Stimulated activated CD8-positive, alpha-beta memory T cell treated with anti-CD3 and anti-CD28 coated beads, Interleukin-15, amount 100 ng/mL, for 4 hours (primary cell): ENCODE data around the gene SEPTIN7.
"Not testable (repeated sequence)": the region's sequence is repeated elsewhere in the genome, so short reads cannot be mapped to it uniquely, and the experiment has no call there.

Experiments
- DNase-seq, 2 donors: peaks; one replicate each; pipeline ENCODE4 v3.0.0-alpha.2; 2020; ENCODE audit warnings: low read depth in 2 of 2

Gene SEPTIN7

DNA sequence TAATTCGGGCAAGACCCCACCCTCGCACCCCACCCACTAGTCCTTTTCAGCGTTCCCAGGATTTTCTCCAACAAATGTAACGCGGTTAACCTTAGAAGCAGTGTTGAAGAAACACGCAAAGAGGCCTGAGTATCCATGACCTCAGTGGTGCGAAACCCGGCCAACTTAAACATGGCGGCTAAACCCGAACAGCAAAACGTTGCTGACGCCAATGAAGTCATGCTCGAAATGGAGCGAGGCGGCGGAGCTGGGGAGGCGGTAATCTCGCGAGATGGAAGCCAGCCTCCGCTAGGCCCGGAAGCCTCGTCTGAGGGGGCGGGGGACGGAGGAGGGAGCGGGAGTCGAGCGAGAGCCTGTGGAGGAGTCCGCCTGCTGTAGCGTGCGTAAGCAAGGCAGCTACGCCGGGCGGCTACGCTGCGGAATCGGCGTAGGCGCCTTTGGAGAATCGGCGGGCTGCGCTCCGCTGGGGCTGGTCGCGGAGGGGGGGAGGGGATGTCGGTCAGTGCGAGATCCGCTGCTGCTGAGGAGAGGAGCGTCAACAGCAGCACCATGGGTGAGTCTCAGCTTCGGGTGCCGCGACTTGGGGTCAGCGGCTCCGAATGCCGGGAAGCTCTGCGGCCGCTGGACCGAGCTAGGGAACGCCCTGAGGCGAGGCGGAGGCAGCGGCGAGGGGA, at the start of gene SEPTIN7:
Gene SEPTIN7, plus strand, starts transcription at position 340 of the 674 bp plus-strand sequence. Its CDS starts 153 bp downstream, at position 493.
- DNase-seq, result peak; percentile 98 to 99

DNA sequence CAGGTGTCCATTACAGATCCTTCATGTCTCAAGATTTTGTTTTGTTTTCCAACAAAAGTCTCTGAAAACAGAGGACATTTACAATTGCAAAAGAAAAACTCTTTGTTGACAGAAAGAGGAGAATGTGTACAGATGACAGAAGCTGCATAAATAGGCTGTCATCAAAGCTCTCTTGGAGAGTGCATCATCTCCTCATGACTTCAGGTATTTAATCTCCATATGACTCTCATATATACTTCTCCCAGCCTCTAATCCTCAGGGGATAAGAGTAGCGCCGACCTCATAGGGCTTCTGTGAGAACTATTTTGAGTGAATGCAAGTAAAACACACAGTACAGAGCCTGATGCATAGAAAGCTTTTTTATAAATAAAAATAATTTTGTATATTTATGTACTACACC, 48.1 kb upstream of the SEPTIN7 start:
- DNase-seq, result no peak

DNA sequence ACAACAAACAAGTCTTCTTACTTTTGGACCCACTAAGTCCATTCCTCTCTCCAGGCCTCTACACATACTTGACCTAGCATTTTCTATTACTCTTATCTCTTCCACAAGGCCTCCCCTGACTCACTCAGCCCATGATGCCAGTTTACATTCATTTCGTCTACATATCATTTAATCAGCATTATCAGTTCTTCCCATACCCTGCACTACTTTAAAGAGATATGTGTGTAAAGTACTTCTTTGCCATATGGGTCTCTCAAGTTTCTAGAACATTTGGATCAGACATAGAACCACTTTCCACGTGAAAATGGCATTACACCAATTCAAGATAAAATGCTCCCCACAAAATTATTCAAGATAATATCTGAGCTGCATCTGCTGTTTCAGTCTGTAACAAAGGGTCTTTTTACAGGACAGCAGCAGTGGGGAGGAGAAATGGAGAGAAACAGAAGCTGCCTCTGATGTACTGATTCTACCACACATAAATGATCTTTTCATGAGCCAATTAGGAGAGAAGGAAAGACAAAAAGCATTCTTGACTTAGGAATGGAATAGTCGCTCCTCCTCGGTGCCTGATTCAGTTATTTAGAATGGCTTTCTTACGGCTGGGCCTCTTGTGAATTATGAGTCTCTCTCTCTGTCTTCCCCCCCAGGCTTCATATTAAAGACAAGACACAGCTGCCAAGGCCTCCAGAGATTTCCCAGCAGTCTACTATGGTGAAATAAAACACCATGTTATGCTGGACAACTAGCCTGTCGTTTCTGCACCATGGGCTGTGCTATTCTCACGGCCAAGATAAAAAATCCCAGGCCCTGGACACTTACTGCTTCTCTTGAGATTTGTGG, 46.9 kb upstream of the SEPTIN7 start:
- no peak for DNase-seq

DNA sequence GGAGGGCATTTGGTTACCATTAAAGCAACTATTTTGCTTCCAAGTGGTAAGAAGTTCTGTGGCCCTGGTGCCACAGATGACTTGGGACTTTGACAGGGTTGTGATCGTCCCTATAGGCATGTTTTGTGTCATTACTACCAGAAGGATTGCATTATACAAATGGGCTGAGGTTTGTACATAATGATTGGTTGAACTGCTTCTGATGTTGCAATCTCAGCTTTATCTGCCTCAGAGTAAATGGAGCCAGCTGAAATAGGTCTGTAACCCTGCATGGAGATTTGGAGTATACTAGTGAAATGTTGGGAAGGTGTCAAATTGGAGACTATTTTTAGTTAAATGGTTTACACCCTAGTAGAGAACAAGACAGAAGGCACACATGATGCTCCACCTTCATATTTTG, 46.1 kb upstream of the SEPTIN7 start:
- no peak for DNase-seq

DNA sequence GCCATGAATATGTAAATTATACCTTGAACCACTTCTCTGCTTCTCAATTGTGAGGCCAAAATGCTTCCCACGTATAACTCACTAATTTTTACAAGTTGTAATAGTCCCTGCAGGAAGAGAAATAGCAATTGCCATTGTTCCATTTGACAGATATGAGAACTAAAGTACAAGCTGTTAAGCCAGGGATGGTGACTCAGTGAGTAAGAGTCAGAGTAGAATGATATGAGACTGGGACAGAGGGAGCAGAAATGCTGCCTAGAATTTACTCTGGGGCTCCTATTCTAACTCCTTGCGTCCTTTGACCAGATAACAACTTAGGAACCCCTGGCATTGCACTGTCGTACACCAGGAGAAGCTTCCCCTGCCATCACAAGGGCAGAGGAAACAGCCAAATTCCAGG, 45.1 kb upstream of the SEPTIN7 start:
- DNase-seq, result no peak

DNA sequence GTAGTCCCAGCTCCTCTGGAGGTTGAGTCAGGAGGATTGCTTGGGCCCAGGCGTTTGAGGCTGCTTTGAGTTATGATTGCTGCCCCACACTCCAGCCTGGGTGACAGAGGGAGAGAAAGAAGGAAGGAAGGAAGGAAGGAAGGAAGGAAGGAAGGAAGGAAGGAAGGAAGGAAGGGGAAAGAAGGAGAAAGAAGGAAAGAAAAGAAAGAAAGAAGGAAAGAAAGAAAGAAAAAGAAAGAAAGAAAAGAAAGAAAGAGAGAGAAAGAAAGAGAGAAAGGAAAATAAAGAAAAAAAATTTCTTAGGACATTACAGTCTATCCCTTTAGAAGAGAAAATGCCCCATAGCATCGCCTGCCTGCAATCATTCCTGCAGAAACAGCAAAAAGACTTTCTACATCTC, 44.4 kb upstream of the SEPTIN7 start:
- DNase-seq, result not testable (repeated sequence)

DNA sequence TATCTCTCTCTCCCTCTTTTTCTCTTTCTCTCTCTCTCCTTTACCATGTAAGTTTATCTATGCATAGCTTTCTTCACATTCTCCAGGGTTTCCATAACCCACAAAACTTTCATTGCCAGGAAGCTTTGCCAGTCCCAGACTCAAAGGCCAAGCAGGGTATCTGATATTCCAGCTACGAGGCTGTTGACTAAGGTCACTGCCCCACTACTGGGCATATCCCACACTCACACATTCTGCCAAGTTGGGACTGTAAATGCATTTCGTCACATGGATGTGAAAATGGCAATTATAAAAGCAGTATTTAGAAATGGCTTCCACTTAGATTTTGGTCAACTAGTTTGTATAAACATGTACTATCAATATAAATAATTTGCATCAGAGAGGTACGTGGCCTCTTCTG, 43.3 kb upstream of the SEPTIN7 start:
- no peak for DNase-seq

DNA sequence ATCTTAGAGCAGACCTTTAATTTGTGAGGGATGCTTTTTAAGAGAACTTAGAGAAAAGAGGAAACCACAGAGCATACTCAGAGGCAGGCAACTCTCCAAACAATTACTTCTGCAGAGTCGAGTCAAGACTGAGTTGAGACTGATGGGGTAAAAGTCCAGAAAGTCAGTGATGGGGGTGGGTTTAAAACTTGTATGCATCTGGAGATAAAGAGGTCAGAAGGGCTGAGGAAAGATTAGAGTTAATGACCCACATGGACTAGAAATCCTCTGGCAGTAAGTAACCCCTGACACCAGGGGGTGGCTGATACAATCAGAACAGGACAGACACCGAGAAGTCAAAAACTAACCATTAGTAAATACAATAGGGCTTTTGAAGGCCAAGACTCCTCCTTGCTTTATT, 42.4 kb upstream of the SEPTIN7 start:
- no peak for DNase-seq

DNA sequence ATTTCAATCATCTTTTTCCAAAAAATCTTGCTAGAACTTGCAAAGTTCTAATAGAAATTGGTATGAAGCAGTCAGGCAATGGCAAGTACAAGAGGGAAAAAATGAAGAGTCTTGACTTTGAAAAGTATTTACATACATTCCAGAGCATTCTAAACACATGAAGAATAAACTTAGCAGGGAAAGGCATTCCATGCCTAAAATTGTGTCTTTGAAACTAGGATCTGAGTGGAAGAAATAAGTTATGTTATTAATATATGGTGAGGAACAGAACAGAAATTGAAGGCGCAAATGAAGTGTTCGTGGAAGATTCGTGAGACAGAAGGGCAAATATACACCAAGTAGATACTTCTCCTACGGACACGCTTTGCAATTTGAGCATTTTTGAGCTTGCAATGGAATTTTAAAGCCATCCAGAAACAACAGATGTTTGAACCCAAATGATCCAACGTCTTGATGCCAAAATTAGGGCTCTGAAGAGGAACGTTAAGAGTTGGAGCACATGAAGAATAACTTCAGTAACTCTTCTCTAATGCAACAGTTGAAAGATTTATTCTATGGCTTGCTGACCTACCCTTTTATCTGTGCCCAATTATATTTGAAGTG, 40.6 kb upstream of the SEPTIN7 start:
- DNase-seq, result no peak

DNA sequence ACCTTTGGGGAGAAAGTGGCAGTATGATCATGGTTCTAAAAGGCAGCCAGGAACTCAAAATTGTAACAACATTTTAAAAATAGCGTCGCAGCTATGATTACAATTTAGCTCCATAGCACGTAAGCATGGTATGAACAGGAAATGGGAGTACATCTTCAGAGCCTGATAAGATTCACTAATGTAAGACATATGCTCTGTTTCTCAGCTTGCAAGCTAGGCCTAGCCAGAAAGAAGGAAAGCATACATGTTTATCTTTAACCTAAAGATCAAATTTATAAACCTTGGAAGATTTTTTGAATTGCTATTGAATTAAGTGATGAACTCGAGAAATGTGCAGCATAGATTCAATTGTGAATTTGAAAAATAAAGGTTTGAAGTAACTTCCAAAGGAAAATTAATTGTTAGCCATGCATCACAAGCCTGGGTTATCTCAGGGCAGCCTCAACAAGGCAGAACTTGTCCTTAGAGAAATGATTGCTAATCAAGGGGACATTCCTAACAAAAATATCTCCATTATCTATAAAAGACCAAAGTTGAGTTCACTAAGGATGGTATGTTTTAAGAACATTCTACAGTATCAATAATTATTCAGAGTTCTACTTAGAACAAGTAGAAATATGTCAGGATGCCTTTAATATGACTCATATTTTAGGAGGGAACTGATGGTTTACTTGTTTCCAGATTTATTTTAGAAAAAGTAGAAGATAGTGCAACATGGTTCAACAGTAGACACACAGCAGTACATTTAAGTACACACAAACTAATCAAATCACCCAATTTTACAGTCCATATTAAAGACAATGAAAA, 38.8 kb upstream of the SEPTIN7 start:
- DNase-seq, result no peak

DNA sequence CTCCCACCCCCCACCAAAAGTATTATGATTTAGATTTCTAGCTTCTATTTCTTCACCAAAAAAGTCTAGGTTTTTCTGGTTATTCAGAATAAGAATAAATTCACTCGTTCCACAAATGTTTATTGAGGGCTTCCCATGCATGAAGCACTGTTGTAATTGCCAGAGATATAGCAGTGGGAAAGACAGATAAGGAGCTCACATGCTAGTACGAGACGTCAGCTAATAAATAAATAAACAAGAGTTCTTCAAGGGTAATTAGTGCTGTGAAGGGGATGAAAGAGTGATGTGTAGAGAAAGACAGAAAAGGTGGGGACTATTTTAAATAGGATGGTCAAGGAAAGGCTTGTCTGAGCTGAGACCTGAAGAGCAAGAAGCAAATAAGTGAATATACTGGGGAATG, 38.1 kb upstream of the SEPTIN7 start:
- DNase-seq, result no peak

DNA sequence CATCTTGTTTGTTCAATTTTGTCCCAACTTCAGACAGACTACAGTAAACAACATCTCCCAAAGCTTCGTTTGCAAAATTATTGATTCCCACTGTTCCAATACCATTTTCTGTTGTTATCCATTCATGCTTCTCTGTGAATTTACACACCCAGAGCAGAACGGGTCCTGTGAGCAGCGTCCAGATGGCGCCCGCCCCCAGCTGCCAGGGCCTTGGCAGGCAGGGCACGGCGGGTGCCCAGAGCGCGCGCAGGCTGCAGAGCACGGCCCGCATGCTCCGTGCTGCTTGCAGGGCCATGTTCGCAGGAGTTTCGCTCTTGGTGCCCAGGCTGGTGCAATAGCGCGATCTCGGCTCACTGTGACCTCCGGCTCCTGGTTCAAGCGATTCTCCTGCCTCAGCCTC, 32.5 kb upstream of the SEPTIN7 start:
- DNase-seq, result no peak

DNA sequence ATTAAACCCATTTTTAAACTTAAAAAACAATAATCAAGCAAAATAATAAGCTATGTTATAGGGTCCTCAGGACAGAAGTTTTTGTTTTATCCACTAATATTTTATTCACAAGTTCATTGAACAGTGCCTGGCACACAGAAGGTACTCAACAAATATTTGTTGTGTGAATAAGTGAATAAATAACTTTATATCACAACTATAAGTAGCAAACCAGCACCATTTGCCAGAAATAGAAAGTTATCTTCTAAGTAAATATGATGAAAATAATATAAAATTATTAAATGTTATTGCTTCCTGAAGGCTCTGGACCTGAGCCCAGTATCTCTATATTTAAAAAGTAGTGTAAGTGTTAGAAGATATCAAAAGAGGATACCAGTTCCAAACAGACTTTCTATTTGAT, 29.1 kb upstream of the SEPTIN7 start:
- no peak for DNase-seq

DNA sequence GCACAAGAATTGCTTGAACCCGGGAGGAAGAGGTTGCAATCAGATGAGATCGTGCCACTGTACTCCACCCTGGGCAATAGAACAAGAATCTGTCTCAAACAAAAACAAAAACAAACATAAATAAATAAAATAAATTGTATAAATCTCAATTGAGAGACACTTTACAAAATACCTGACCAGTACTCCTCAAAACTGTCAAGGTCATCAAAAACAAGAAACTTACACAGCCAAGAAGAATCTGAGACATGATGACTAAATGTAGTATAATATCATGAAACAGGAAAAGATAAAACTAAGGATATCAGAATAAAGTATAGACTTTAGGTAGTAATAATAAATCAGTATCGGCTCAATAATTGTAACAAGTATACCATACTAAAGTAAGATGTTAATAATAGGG, 26.9 kb upstream of the SEPTIN7 start:
- DNase-seq, result no peak

DNA sequence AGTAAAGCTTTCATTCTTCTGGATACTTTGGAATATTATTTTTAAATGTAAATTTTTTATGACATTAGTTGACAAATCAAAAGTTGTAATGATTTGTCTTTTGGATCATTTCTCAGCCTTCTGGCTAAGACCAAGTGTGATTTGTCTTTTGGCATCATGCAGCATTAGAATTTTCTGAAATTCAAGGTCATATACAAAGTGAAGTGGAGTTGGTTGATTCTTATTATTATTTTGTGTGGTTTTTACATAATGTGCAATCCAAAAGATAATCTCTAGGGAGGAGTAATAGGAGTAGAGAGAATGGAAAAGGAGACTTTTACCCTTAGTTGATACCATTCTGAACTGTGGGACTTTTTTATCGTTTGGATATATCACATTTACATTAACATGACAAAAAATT, 24.2 kb upstream of the SEPTIN7 start:
- no peak for DNase-seq

DNA sequence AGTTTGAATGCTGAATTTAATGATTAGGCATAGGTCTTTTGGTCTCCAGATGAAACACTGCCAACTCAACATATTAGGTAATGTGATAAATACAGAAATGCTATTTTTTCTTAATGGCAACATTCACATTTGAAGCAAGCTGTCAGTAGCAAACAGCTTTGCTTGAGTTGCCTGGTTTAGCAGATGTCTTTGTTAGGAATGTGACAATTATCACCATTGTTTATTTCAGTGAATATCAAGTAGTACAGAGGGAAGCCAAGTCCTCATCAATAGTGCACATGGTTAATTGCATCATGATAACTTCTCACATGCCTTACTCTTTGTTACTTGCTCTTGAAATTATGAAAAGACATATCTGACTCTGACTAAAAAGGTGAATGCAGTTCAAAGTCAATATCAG, 23.7 kb upstream of the SEPTIN7 start:
- DNase-seq, result no peak

DNA sequence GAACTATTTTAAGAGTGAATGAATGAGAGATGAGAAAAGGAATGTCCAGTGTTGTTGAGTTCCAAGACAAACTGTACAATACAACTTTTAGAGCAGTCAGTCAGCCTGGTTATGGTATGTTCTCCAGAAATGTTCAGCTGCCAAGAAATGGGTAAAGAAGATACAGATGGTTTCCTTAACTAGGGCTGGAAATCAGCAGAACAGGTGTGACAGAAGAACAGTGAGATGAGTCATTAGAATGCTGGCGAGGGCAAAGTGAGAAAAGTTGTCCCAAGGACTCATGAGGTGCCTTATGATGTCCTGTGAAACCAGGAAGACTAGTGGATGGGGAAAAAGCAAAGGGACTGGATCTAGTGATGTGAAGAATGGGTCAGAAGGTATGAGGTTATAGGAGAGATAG, 20.8 kb upstream of the SEPTIN7 start:
- DNase-seq, result no peak

DNA sequence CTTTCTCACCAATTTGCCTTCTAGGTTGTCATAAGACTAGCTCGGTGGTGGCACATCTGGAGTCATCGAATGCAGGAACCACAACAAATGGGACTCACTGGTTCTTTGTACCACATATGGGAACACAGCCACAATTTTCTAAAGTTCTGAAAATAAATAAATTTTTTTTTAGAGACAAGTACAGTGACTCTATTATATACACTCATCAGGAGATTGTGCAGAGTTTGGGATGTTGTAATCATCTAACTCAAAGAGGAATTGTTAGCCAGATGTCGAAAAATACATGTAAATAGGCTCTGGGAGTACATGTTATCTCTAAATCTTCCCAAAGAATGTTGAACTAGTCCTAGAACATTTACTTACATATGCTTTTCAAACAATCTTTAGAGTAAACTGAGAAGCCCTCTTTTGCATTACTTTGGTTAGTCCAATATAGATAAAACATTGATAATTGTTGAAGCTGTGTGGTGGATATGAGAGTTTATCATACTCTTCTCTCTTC, 19.6 kb upstream of the SEPTIN7 start:
- no peak for DNase-seq

DNA sequence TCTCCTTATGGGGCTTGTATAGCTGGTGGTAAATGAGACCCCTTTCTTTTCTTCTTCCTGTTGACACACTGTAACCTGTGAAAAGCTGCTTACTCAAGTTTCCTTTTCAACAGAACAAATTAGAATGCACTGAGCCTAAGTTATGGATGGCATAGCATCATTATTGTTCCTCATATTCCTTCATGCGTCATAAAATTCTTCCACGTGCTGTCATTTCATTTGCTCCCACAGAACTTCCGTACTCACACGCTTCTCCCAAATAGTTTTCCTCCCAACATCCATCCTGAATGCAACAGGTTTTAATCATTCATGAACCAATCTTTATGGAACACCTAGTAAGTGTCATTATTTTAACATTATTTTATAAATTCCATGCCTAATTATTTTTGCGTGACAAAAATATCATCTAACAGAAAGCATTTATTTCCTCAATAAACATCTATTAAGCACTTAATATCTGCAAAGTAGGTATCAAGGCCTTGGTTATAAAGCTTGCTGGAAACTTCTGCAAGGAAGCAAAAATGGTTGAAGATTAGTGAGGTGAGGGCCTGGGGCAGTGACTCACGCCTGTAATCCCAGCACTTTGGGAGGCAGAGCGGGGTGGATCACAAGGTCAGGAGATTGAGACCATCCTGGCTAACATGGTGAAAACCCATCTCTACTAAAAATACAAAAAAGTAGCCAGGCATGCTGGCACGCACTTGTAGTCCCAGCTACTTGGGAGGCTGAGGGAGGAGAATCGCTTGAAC, 18.9 kb upstream of the SEPTIN7 start:
- no peak for DNase-seq

DNA sequence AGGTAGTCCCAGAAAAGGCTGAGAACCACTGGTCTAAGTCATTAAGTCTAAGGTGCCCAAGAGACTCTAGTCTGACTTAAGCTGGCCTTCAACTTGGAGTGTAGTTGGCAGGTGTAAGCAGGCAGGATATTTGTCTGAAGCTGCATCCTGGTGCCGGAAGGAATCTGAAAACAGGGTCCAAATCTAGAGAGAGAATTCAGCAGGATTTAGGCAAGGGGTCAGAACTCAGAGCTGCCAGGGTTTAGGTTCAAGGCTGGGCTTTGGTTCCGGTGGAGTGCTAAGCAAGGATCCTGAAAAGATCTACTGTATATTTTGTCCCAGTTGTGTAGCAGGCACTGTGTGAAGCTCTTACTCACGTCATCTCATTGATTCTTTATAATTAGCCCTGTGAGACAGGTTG, 16.5 kb upstream of the SEPTIN7 start:
- no peak for DNase-seq

DNA sequence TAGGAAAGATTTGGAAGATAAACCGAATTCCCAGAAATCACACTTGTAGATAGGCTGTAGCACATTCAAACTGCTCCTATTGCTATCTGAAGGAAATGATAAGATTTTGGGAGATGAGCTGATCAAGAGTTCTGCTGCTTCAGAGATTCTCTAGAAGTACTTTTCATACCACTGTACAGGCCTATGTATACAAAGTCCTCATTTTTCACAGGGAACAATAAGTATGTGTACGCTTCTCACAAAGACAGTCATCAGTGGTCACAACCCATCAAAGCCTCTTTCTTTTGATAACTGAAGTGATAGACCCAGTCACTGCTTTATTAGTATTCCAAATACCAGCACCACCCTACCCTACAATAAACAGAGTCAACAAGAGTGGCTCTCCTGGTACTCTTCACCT, 15.6 kb upstream of the SEPTIN7 start:
- DNase-seq, result no peak
